Heart left ventricle (tissue), 13 donors: ENCODE data around the gene THAP3.

Source experiments
- POLR2A ChIP-seq, 2 donors: fragments of 450-650 bp; IDR thresholded peaks; one replicate each; pipeline ENCODE4 v1.6.1; 2017; ENCODE audit warnings: antibody characterized with exemption in 2 of 2, mild to moderate bottlenecking in 2 of 2, moderate library complexity in 2 of 2
- TF ChIP-seq, protein P1 (sequence below), 12 donors: fragments of 200-600 bp; sonication (generic) in 4 of 12; IDR thresholded peaks; one replicate each; pipeline versions ENCODE4 v1.5.0 to v1.8.0; 2018 to 2022; ENCODE audit warnings: antibody characterized with exemption in 12 of 12, mild to moderate bottlenecking in 5 of 12
- donor health status: ischemic (EF 13 %, LVEDD 7.1; RV severe dilation, severe dysfunction).
- donor health status: DM: no; HTN: yes; CAD: no.
- donor health status: DM: no; HTN: no; CAD: no.
- donor health status: ischemic (EF 25% LVEDD 6.9; RV normal size, moderate dysfunction).
- donor health status: ischemic (EF 25% LVEDD 5.7; RV mildly dilated, moderate dysfunction).
- donor health status: ischemic (EF 35%, LVEDD 5.7; RV mildly dilated, moderate dysfunction).
- donor health status: nonischemic (EF 11% LVEDD 7.7; RV severe dilation, severe dysfunction).
- donor health status: DM: yes; HTN: yes; CAD: no.
- donor health status: PGD.
- donor health status: ischemic (EF 29% LVEDD 5.4; RV normal size, mild dysfunction).
- donor health status: nonischemic (EF 23%, LVEDD 6.1; RV moderate dilation, normal function).

DNA sequence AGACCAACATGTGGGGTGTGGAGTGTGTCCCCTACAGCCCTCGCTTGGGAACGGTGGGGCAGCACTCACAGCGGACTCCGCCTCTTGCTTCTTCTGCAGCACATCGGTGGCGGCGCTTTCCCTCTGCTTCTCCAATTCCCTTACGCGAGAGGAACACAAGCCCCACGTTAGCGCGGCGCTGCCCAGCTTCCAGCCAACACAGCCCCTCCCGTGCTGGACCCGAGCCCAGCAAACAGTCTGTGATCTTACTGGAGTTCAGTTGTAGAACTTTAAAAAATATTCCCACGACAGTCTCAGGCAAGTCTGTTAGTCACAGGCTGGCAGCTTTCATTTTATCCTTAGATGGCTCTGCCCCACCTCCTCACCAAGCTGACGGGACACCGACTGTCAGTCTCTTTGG, 13.6 kb downstream of the THAP3 start:
- TF ChIP-seq, protein P1, sequence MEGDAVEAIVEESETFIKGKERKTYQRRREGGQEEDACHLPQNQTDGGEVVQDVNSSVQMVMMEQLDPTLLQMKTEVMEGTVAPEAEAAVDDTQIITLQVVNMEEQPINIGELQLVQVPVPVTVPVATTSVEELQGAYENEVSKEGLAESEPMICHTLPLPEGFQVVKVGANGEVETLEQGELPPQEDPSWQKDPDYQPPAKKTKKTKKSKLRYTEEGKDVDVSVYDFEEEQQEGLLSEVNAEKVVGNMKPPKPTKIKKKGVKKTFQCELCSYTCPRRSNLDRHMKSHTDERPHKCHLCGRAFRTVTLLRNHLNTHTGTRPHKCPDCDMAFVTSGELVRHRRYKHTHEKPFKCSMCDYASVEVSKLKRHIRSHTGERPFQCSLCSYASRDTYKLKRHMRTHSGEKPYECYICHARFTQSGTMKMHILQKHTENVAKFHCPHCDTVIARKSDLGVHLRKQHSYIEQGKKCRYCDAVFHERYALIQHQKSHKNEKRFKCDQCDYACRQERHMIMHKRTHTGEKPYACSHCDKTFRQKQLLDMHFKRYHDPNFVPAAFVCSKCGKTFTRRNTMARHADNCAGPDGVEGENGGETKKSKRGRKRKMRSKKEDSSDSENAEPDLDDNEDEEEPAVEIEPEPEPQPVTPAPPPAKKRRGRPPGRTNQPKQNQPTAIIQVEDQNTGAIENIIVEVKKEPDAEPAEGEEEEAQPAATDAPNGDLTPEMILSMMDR (IDR thresholded peaks at IDR 0.05): no peak
- no peak for TF ChIP-seq POLR2A (IDR thresholded peaks at IDR 0.05)
